ENCODE results near the gene VASN. TPM values are rescaled to one million over a fixed set of nuclear protein-coding genes. Genes with fewer than 3 reads are reported as not detected.
A peak's percentile ranks its signal among the peaks of the same experiment; 100 is the strongest.

The VASN gene
- total and polyA plus RNA-seq, 9 of the 15 experiments (the other 6 are each of a cell fraction or from before 2014, with no cell fraction given) = 0.01 to 2.5 (median 0.41) TPM; not detected in 1

GRCh38 chr16:4328782-4329775 lies 42.6 kb upstream of the VASN start:
- Histone ChIP-seq H3K4me3 (no peak overlapping the region), H3K4me1 (replicated peaks in 1 of 2; ENCODE audit: control insufficient read depth in 2 of 2, insufficient read depth in 2 of 2, low read length in 2 of 2) (peaks cover 4 to 60% of the 10 kb centered on the region in 2 experiments), H4K20me1 (replicated peaks; ENCODE audit: control insufficient read depth, insufficient read depth, low read length) (0 out of 2 replicates have a peak, but pooled peaks cover 12% of the 10 kb centered on the region), H2AFZ (ENCODE audit: low read depth, low read length) (no peak overlapping the region), H3K9me3 (replicated peaks; ENCODE audit: control insufficient read depth, insufficient read depth, low read depth, low read length) (no peaks in the 10 kb centered on the region), H3K9me1 (ENCODE audit: control insufficient read depth, insufficient read depth, low read length) (no peaks in the 10 kb centered on the region), H3K9ac (ENCODE audit: insufficient read depth in 1 of 2, low read depth in 2 of 2, low read length in 2 of 2) (peak overlapping the region in 1 of 2 experiments; percentile 68; a peak in 2 of 4 replicates), H3K4me2 (ENCODE audit: insufficient read depth, low read length) (no peak overlapping the region; the same call in 1 of the 2 replicates), H3K27me3 (ENCODE audit: control insufficient read depth in 2 of 2, insufficient read depth in 2 of 2, low read length in 2 of 2) (no peaks in the 10 kb centered on the region), H3K27ac (ENCODE audit: extremely low read depth, low read depth, low read length) (peak overlapping the region; percentile 39; the same call in 1 of the 3 replicates), H3K36me3 (ENCODE audit: control insufficient read depth, insufficient read depth, low read length) (no peaks in the 10 kb centered on the region), H3K79me2 (ENCODE audit: control insufficient read depth, insufficient read depth, low read length) (peaks cover 9% of the 10 kb centered on the region; the same call in 2 of the 3 replicates)
- BruUV-seq (replicated peaks) = no TSS peak
- ChIA-PET POLR2A (interaction anchor here (0.5 to 0.6 kb wide), 2 partner anchors 10 to 624 kb away, joined by 3 to 4 read pairs; no protein-coding TSS in a partner anchor), CTCF (ENCODE audit: low intra/inter-chr PET ratio) (interaction anchor here (0.6 to 3.6 kb wide), 3 partner anchors 39 to 129 kb away, joined by 3 to 19 read pairs (median 18); no protein-coding TSS in a partner anchor)
- intact Hi-C loops (cut with micrococcal nuclease) (no loop called here), in situ Hi-C loops (cut with MboI) (loop anchor here (10.0 kb wide), 2 partner anchors 124 to 344 kb away; no protein-coding TSS in a partner anchor)
- DNase-seq (ENCODE audit: extremely low read depth in 1 of 4, low spot score in 3 of 4) (no peak), FAIRE-seq (no peak), ATAC-seq (no peak)
- 53% methylated on average over 14 of the region's 17 CpGs for WGBS (ENCODE audit: insufficient coverage, low coverage, missing lambda C conversion rate)
- 0 out of 2 replicates have a peak, but pooled peaks have one; percentile 20 for TF ChIP-seq EGR1 (conservative IDR thresholded peaks at IDR 0.05)
- TF ChIP-seq RUNX1 (IDR thresholded peaks at IDR 0.05; ENCODE audit: low read depth) = no peak
- TF ChIP-seq STAT6 (CRISPR knock-in tag; IDR thresholded peaks at IDR 0.05) = no peak
- peak; percentile 57; the same call in 1 of the 2 replicates for TF ChIP-seq MEF2A (IDR thresholded peaks at IDR 0.05; ENCODE audit: control insufficient read depth, low read depth, low read length)
- peak; percentile 35 for TF ChIP-seq MEIS2 (IDR thresholded peaks at IDR 0.05; ENCODE audit: partially characterized antibody)
- TF ChIP-seq SNIP1 (IDR thresholded peaks at IDR 0.05; ENCODE audit: low read depth) = no peak
- no peak for TF ChIP-seq MTA1 (IDR thresholded peaks at IDR 0.05; ENCODE audit: borderline replicate concordance)
- no peak for TF ChIP-seq NFIC (IDR thresholded peaks at IDR 0.05)
- TF ChIP-seq PBX2 (CRISPR knock-in tag; IDR thresholded peaks at IDR 0.05; ENCODE audit: low read depth) = no peak
- 0 out of 2 replicates have a peak, but pooled peaks have one; percentile 17 for TF ChIP-seq PBX2 (tag; conservative IDR thresholded peaks at IDR 0.05; ENCODE audit: low read depth)
- TF ChIP-seq ZNF143 (CRISPR knock-in tag; IDR thresholded peaks at IDR 0.05) = no peak
- TF ChIP-seq ZNF583 (CRISPR knock-in tag; IDR thresholded peaks at IDR 0.05) = no peak
- peak; percentile 54; the same call in 1 of the 2 replicates for TF ChIP-seq PKNOX1 (IDR thresholded peaks at IDR 0.05)
- no peak for TF ChIP-seq ZFP30 (CRISPR knock-in tag; IDR thresholded peaks at IDR 0.05; ENCODE audit: borderline replicate concordance)

Measured in K562 (cell line).